HepG2 (cell line): Measurements from ENCODE around the gene ATF7IP.

ENCODE experiments used
- NFE2L2 ChIP-seq: fragments of 150-350 bp; IDR thresholded peaks from 2 replicates; pipeline ENCODE4 v1.6.1; 2014; ENCODE audit warnings: low read length
- RAD21 ChIP-seq: fragments of 450-650 bp; formaldehyde crosslinking; IDR thresholded peaks from 2 replicates; pipeline ENCODE4 v1.5.0; 2020; ENCODE audit warnings: mild to moderate bottlenecking
- SATB2 ChIP-seq: sonication (generic); formaldehyde crosslinking; IDR thresholded peaks from 2 replicates; pipeline ENCODE4 v1.5.0; 2020; ENCODE audit warnings: missing genetic modification reagents
- SP1 ChIP-seq, 2 experiments: fragments of 450-650 bp in 1 of 2; sonication (generic) in 1 of 2; formaldehyde crosslinking in 1 of 2; IDR thresholded peaks; 2 replicates each; pipeline versions ENCODE4 v1.4.0 to v1.6.1; 2016 to 2020; ENCODE audit warnings: missing genetic modification reagents in 1 of 2
- TAF15 ChIP-seq: fragments of 200-400 bp; formaldehyde crosslinking; IDR thresholded peaks from one replicate; pipeline ENCODE4 v1.6.1; 2018; ENCODE audit warnings: mild to moderate bottlenecking, low read depth, low read length; ENCODE audit not compliant: poor library complexity, severe bottlenecking
- ZFX ChIP-seq: sonication (generic); formaldehyde crosslinking; IDR thresholded peaks from 2 replicates; pipeline ENCODE4 v1.4.0; 2020; ENCODE audit warnings: mild to moderate bottlenecking, low read depth, missing genetic modification reagents, moderate library complexity
- TF ChIP-seq, protein P1 (sequence below): IDR thresholded peaks from 2 replicates; pipeline ENCODE4 v1.6.1; 2016; ENCODE audit warnings: low read depth, borderline replicate concordance

DNA sequence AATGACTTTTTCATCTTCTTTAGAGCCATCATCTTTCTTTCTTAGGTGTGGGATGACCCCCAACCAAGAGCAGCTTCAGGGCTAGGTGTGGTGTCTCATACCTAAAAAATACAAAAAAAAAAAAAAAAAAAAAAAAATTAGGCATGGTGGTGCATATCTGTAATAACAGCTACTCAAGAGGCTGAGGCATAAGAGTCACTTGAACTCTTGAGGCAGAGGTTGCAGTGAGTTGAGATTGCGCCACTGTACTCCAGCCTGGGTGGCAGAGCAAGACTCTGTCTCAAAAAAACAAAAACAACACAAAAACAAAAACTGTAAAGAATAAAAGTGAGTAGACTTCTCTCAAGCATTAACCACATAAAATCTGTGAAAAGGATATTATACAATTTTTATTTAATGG, 8.0 kb upstream of the ATF7IP start:
- TF ChIP-seq ZFX: no peak
- no peak for TF ChIP-seq RAD21 (CRISPR knock-in tag)
- TF ChIP-seq SATB2 (CRISPR knock-in tag): no peak
- no peak for TF ChIP-seq TAF15
- no peak for TF ChIP-seq SP1 (IDR thresholded peaks at IDR 0.05)
- no peak for TF ChIP-seq SP1 (CRISPR knock-in tag; IDR thresholded peaks at IDR 0.05)
- TF ChIP-seq NFE2L2: no peak
- TF ChIP-seq, protein P1, sequence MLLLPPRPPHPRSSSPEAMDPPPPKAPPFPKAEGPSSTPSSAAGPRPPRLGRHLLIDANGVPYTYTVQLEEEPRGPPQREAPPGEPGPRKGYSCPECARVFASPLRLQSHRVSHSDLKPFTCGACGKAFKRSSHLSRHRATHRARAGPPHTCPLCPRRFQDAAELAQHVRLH (CRISPR knock-in tag): no peak
